GM23338 (cell line): Measurements from ENCODE around the gene GPR18. TPM values are rescaled to one million over a fixed set of nuclear protein-coding genes. Genes with fewer than 3 reads are reported as not detected.
"Not testable (repeated sequence)": the region's sequence is repeated elsewhere in the genome, so short reads cannot be mapped to it uniquely, and the experiment has no call there.

Experiments used
- ATAC-seq: fragments of 200-7000 bp; cut with Tn5 transposase; 3 replicates; pipeline ENCODE4 v1.9.1; 2020
- DNase-seq: peaks from one replicate; pipeline ENCODE4 v3.0.0-alpha.2; 2015; ENCODE audit warnings: low spot score
- H2AFZ ChIP-seq: fragments of 200-600 bp; sonication (generic); 2 replicates; pipeline ENCODE4 v1.8.0; 2016; ENCODE audit warnings: antibody characterized with exemption, mild to moderate bottlenecking, moderate library complexity
- H3F3A ChIP-seq: fragments of 200-600 bp; sonication (generic); replicated peaks from 2 replicates; pipeline ENCODE4 v1.8.0; 2017; ENCODE audit warnings: antibody characterized with exemption, mixed run types, low read depth
- H3K27ac ChIP-seq: fragments of 200-600 bp; sonication (generic); 2 replicates; pipeline ENCODE4 v1.6.1; 2016; ENCODE audit warnings: low read depth
- H3K27me3 ChIP-seq: fragments of 200-600 bp; sonication (generic); 2 replicates; pipeline ENCODE4 v1.8.0; 2016; ENCODE audit warnings: mild to moderate bottlenecking, mixed run types, moderate library complexity; ENCODE audit not compliant: insufficient read depth
- H3K36me3 ChIP-seq: fragments of 200-600 bp; sonication (generic); 2 replicates; pipeline ENCODE4 v1.8.0; 2016; ENCODE audit warnings: mild to moderate bottlenecking; ENCODE audit not compliant: insufficient read depth
- H3K4me1 ChIP-seq: fragments of 200-600 bp; sonication (generic); 2 replicates; pipeline ENCODE4 v1.8.0; 2016; ENCODE audit warnings: mild to moderate bottlenecking, moderate library complexity; ENCODE audit not compliant: insufficient read depth
- H3K4me2 ChIP-seq: fragments of 200-600 bp; sonication (generic); 2 replicates; pipeline ENCODE4 v1.7.1; 2017; ENCODE audit warnings: mixed run types
- H3K4me3 ChIP-seq: fragments of 200-600 bp; sonication (generic); 2 replicates; pipeline ENCODE4 v1.6.1; 2016; ENCODE audit warnings: mixed run types
- H3K79me2 ChIP-seq: fragments of 200-600 bp; sonication (generic); replicated peaks from 2 replicates; pipeline ENCODE4 v1.8.0; 2017; ENCODE audit warnings: mild to moderate bottlenecking; ENCODE audit not compliant: insufficient read depth
- H3K9me2 ChIP-seq: fragments of 200-600 bp; sonication (generic); 2 replicates; pipeline ENCODE4 v1.8.0; 2017; ENCODE audit not compliant: insufficient read depth
- H4K20me1 ChIP-seq: fragments of 200-600 bp; sonication (generic); replicated peaks from 2 replicates; pipeline ENCODE4 v1.8.0; 2017; ENCODE audit warnings: mild to moderate bottlenecking; ENCODE audit not compliant: insufficient read depth
- H3K27ac Mint-ChIP-seq: 2 replicates; pipeline ENCODE4 v1.8.0; 2020; ENCODE audit warnings: inconsistent platforms, mild to moderate bottlenecking, moderate library complexity, mixed read lengths
- H3K27me3 Mint-ChIP-seq: 3 replicates; pipeline ENCODE4 v1.8.0; 2022; ENCODE audit warnings: low read depth, mild to moderate bottlenecking, moderate library complexity, mixed read lengths, inconsistent platforms; ENCODE audit not compliant: insufficient read depth, poor library complexity
- H3K36me3 Mint-ChIP-seq: 3 replicates; pipeline ENCODE4 v1.8.0; 2021; ENCODE audit warnings: low read depth, mild to moderate bottlenecking, inconsistent platforms, moderate library complexity, mixed read lengths
- H3K4me1 Mint-ChIP-seq: 3 replicates; pipeline ENCODE4 v1.8.0; 2020; ENCODE audit warnings: mild to moderate bottlenecking, inconsistent platforms, mixed read lengths
- H3K4me3 Mint-ChIP-seq: 3 replicates; pipeline ENCODE4 v1.8.0; 2021; ENCODE audit warnings: moderate library complexity, mild to moderate bottlenecking, inconsistent platforms, mixed read lengths
- H3K9me3 Mint-ChIP-seq: 3 replicates; pipeline ENCODE4 v1.8.0; 2020; ENCODE audit warnings: moderate library complexity, mild to moderate bottlenecking, inconsistent platforms, mixed read lengths
- CREB1 ChIP-seq: fragments of 250-450 bp; sonication (Bioruptor Pico); IDR thresholded peaks from 2 replicates; pipeline ENCODE4 v1.5.0; 2020; ENCODE audit warnings: low read depth, mild to moderate bottlenecking, moderate library complexity
- ETS1 ChIP-seq: IDR thresholded peaks from 2 replicates; pipeline ENCODE4 v1.6.1; 2016; ENCODE audit warnings: antibody characterized with exemption
- EZH2 ChIP-seq: fragments of 200-600 bp; sonication (generic); IDR thresholded peaks from one replicate; pipeline ENCODE4 v1.8.0; 2017; ENCODE audit warnings: antibody characterized with exemption, mild to moderate bottlenecking, low read depth; ENCODE audit not compliant: unreplicated experiment
- EZH2phosphoT487 ChIP-seq: fragments of 200-600 bp; sonication (generic); IDR thresholded peaks from one replicate; pipeline ENCODE4 v1.8.1; 2018; ENCODE audit warnings: antibody characterized with exemption; ENCODE audit not compliant: unreplicated experiment
- JUNB ChIP-seq: IDR thresholded peaks from one replicate; pipeline ENCODE4 v1.6.1; 2016; ENCODE audit warnings: antibody characterized with exemption; ENCODE audit not compliant: unreplicated experiment
- NANOG ChIP-seq: IDR thresholded peaks from 2 replicates; pipeline ENCODE4 v1.6.1; 2016; ENCODE audit warnings: antibody characterized with exemption, borderline replicate concordance
- ZNF114 ChIP-seq: fragments of 250-450 bp; sonication (Bioruptor Pico); IDR thresholded peaks from 2 replicates; pipeline ENCODE4 v1.5.0; 2020; ENCODE audit warnings: mild to moderate bottlenecking, moderate library complexity
- ZNF331 ChIP-seq: fragments of 250-450 bp; sonication (Bioruptor Pico); IDR thresholded peaks from 2 replicates; pipeline ENCODE4 v1.5.0; 2020; ENCODE audit warnings: low read depth, mild to moderate bottlenecking, moderate library complexity
- ZNF462 ChIP-seq: fragments of 250-450 bp; sonication (Bioruptor Pico); IDR thresholded peaks from 2 replicates; pipeline ENCODE4 v1.5.0; 2020; ENCODE audit warnings: mild to moderate bottlenecking, moderate library complexity
- polyA plus RNA-seq: library from polyadenylated mRNA; unstranded; fragments of >200 nt; fragmentation: Nextera tagmentation; extraction: Ambion mirVana; gene quantifications from 2 replicates; pipeline ENCODE4 v1.2.1, GENCODE V29; 2016
- total RNA-seq: library from RNA; depleted of rRNA; stranded (reverse); fragments of >200 nt; shearing (Covaris generic); gene quantifications from 2 replicates; pipeline ENCODE4 v1.2.3, GENCODE V29; 2014

The GPR18 gene
- total and polyA plus RNA-seq, 2 experiments from 2014 or later, result 2.6 TPM; not detected in 1

GRCh38 chr13:99230991-99231390 is 27.2 kb downstream of the GPR18 start:
- Histone ChIP-seq H2AFZ (no peak overlapping the region), H3K27me3 (no peaks in the 10 kb centered on the region), H3K4me2 (no peak overlapping the region), H3K9me2 (no peaks in the 10 kb centered on the region), H3K79me2 (peaks cover 87% of the 10 kb centered on the region), H3K27ac (no peak overlapping the region), H3K36me3 (no peaks in the 10 kb centered on the region), H3K4me1 (no peaks in the 10 kb centered on the region), H3K4me3 (no peak overlapping the region), H3F3A (no peaks in the 10 kb centered on the region), H4K20me1 (peaks cover 40% of the 10 kb centered on the region)
- DNase-seq (no peak), ATAC-seq (no peak; the same call in 1 of the 3 replicates)
- TF ChIP-seq EZH2phosphoT487 (no peak), NANOG (no peak), JUNB (no peak)
- Mint-ChIP-seq H3K27me3 (peaks cover 5% of the 10 kb centered on the region), H3K4me1 (peaks cover 21% of the 10 kb centered on the region), H3K9me3 (no peaks in the 10 kb centered on the region), H3K27ac (no peak overlapping the region), H3K36me3 (no peaks in the 10 kb centered on the region), H3K4me3 (no peak overlapping the region)

GRCh38 chr13:99230588-99230987 is 27.6 kb downstream of the GPR18 start:
- Histone ChIP-seq H3K27ac (peak overlapping the region; percentile 59; the same call in 1 of the 2 replicates), H4K20me1 (peaks cover 44% of the 10 kb centered on the region), H3K79me2 (peaks cover 88% of the 10 kb centered on the region)
- H3K4me1 Mint-ChIP-seq, result peaks cover 25% of the 10 kb centered on the region
- not testable (repeated sequence) for H3K36me3 Mint-ChIP-seq, H3K27me3 Mint-ChIP-seq, H3K9me2 ChIP-seq, H2AFZ ChIP-seq, ATAC-seq, DNase-seq, H3K36me3 ChIP-seq, H3K9me3 Mint-ChIP-seq, H3K4me3 ChIP-seq, H3K4me3 Mint-ChIP-seq, H3K4me2 ChIP-seq, H3F3A ChIP-seq, H3K27me3 ChIP-seq, H3K4me1 ChIP-seq, H3K27ac Mint-ChIP-seq

GRCh38 chr13:99228737-99229691 is 29.2 kb downstream of the GPR18 start:
- no peaks in the 10 kb centered on the region for H3F3A ChIP-seq
- Mint-ChIP-seq H3K27me3 (peaks cover 6% of the 10 kb centered on the region), H3K4me1 (peaks cover 31% of the 10 kb centered on the region), H3K4me3 (no peak overlapping the region), H3K36me3 (no peaks in the 10 kb centered on the region), H3K9me3 (no peaks in the 10 kb centered on the region), H3K27ac (peak overlapping the region; percentile 1; the same call in 1 of the 2 replicates)
- peaks cover 50% of the 10 kb centered on the region for H4K20me1 ChIP-seq
- H3K27me3 ChIP-seq, result no peaks in the 10 kb centered on the region
- no peak overlapping the region for H3K4me3 ChIP-seq
- H3K9me2 ChIP-seq, result no peaks in the 10 kb centered on the region
- H3K4me1 ChIP-seq, result no peaks in the 10 kb centered on the region
- no peak overlapping the region for H3K27ac ChIP-seq
- H2AFZ ChIP-seq, result no peak overlapping the region
- no peaks in the 10 kb centered on the region for H3K36me3 ChIP-seq
- peaks cover 97% of the 10 kb centered on the region for H3K79me2 ChIP-seq
- ATAC-seq (no peak), DNase-seq (no peak)
- no peak overlapping the region for H3K4me2 ChIP-seq
- TF ChIP-seq EZH2 (no peak), CREB1 (no peak), ETS1 (no peak), ZNF114 (no peak), EZH2phosphoT487 (no peak), ZNF331 (CRISPR knock-in tag) (no peak), ZNF462 (CRISPR knock-in tag) (no peak)
